H9 (cell line): ENCODE measurements around the gene ADAM23. TPM values are rescaled to one million over a fixed set of nuclear protein-coding genes. Genes with fewer than 3 reads are reported as not detected.

ENCODE experiments used
- DNase-seq: peaks from one replicate; pipeline ENCODE4 v3.0.0-alpha.2; 2017
- H2AFZ ChIP-seq: one replicate; pipeline ENCODE4 v1.6.1; 2013; ENCODE audit warnings: mild to moderate bottlenecking, low read length, control low read depth, moderate library complexity
- H2AK5ac ChIP-seq: 2 replicates; pipeline ENCODE4 v1.6.1; 2013; ENCODE audit warnings: low read length, control low read depth, mixed read lengths; ENCODE audit not compliant: insufficient read length
- H2BK120ac ChIP-seq: one replicate; pipeline ENCODE4 v1.6.1; 2013; ENCODE audit warnings: low read depth, mild to moderate bottlenecking, low read length, control low read depth, inconsistent platforms; ENCODE audit not compliant: poor library complexity, severe bottlenecking
- H2BK12ac ChIP-seq: 2 replicates; pipeline ENCODE4 v1.6.1; 2013; ENCODE audit warnings: low read length, control low read depth, mixed read lengths, low read depth; ENCODE audit not compliant: insufficient read length
- H2BK15ac ChIP-seq: 2 replicates; pipeline ENCODE4 v1.6.1; 2013; ENCODE audit warnings: low read depth, low read length, control low read depth
- H2BK20ac ChIP-seq: one replicate; pipeline ENCODE4 v1.6.1; 2013; ENCODE audit warnings: low read depth, mild to moderate bottlenecking, low read length, control low read depth, inconsistent platforms; ENCODE audit not compliant: poor library complexity, severe bottlenecking
- H2BK5ac ChIP-seq: 2 replicates; pipeline ENCODE4 v1.6.1; 2013; ENCODE audit warnings: low read length, control low read depth, mixed read lengths; ENCODE audit not compliant: insufficient read length
- H3K14ac ChIP-seq: 2 replicates; pipeline ENCODE4 v1.6.1; 2013; ENCODE audit warnings: low read length, control low read depth; ENCODE audit not compliant: insufficient read depth
- H3K18ac ChIP-seq: 2 replicates; pipeline ENCODE4 v1.6.1; 2013; ENCODE audit warnings: low read depth, mild to moderate bottlenecking, mixed read lengths, low read length, control low read depth; ENCODE audit not compliant: insufficient read length
- H3K23ac ChIP-seq: 2 replicates; pipeline ENCODE4 v1.6.1; 2013; ENCODE audit warnings: low read length, control low read depth, mixed read lengths, low read depth; ENCODE audit not compliant: insufficient read length
- H3K23me2 ChIP-seq: 2 replicates; pipeline ENCODE4 v1.6.1; 2013; ENCODE audit warnings: low read depth, mild to moderate bottlenecking, mixed read lengths, low read length, control low read depth; ENCODE audit not compliant: insufficient read length, poor library complexity, severe bottlenecking
- H3K27ac ChIP-seq: 2 replicates; pipeline ENCODE4 v1.5.1; 2013; ENCODE audit warnings: low read length, control low read depth, mixed read lengths, low read depth; ENCODE audit not compliant: insufficient read length
- H3K27me3 ChIP-seq: 2 replicates; pipeline ENCODE4 v1.6.1; 2013; ENCODE audit warnings: low read length, control low read depth, inconsistent platforms; ENCODE audit not compliant: insufficient read depth
- H3K4ac ChIP-seq: 2 replicates; pipeline ENCODE4 v1.6.1; 2013; ENCODE audit warnings: low read depth, mild to moderate bottlenecking, control low read depth, inconsistent platforms, low read length, moderate library complexity
- H3K4me1 ChIP-seq: 2 replicates; pipeline ENCODE4 v1.6.1; 2013; ENCODE audit warnings: low read length, control low read depth, inconsistent platforms; ENCODE audit not compliant: insufficient read depth
- H3K4me2 ChIP-seq: 2 replicates; pipeline ENCODE4 v1.6.1; 2013; ENCODE audit warnings: low read length, control low read depth, mixed read lengths; ENCODE audit not compliant: insufficient read length, insufficient read depth
- H3K56ac ChIP-seq: 2 replicates; pipeline ENCODE4 v1.6.1; 2013; ENCODE audit warnings: low read depth, mild to moderate bottlenecking, mixed read lengths, low read length, control low read depth; ENCODE audit not compliant: insufficient read length
- H3K79me1 ChIP-seq: 2 replicates; pipeline ENCODE4 v1.6.1; 2013; ENCODE audit warnings: low read depth, mild to moderate bottlenecking, moderate library complexity, low read length, control low read depth, inconsistent platforms; ENCODE audit not compliant: insufficient read depth, poor library complexity, severe bottlenecking
- H3K79me2 ChIP-seq: 2 replicates; pipeline ENCODE4 v1.6.1; 2013; ENCODE audit warnings: low read length, control low read depth, inconsistent platforms; ENCODE audit not compliant: insufficient read depth
- H3K9ac ChIP-seq: 2 replicates; pipeline ENCODE4 v1.6.1; 2013; ENCODE audit warnings: low read length, control low read depth, mixed read lengths; ENCODE audit not compliant: insufficient read length; ENCODE audit errors: extremely low read depth
- H3K9me3 ChIP-seq: one replicate; pipeline ENCODE4 v1.6.1; 2013; ENCODE audit warnings: low read depth, low read length, inconsistent platforms; ENCODE audit not compliant: control insufficient read depth
- H3T11ph ChIP-seq: one replicate; pipeline ENCODE4 v1.6.1; 2013; ENCODE audit warnings: mild to moderate bottlenecking, low read length, control low read depth, inconsistent platforms
- H4K20me1 ChIP-seq: one replicate; pipeline ENCODE4 v1.6.1; 2013; ENCODE audit not compliant: control insufficient read depth, insufficient read length, insufficient read depth
- H4K5ac ChIP-seq: 2 replicates; pipeline ENCODE4 v1.6.1; 2013; ENCODE audit warnings: low read depth, mild to moderate bottlenecking, mixed read lengths, low read length, control low read depth; ENCODE audit not compliant: insufficient read length
- H4K8ac ChIP-seq: replicated peaks from 2 replicates; pipeline ENCODE4 v1.6.1; 2013; ENCODE audit warnings: low read length, control low read depth, mixed read lengths, low read depth; ENCODE audit not compliant: insufficient read length
- H4K91ac ChIP-seq: 2 replicates; pipeline ENCODE4 v1.6.1; 2013; ENCODE audit warnings: low read depth, mild to moderate bottlenecking, moderate library complexity, mixed read lengths, low read length, control low read depth; ENCODE audit not compliant: insufficient read length
- H3K27ac Mint-ChIP-seq, 3 experiments: 2 replicates in 2 of 3; 3 replicates in 1 of 3; pipeline ENCODE4 v1.8.0; 2020 to 2021; ENCODE audit warnings: mixed read lengths in 3 of 3, mild to moderate bottlenecking in 1 of 3, moderate library complexity in 1 of 3
- H3K27me3 Mint-ChIP-seq: 2 replicates; pipeline ENCODE4 v1.8.0; 2021; ENCODE audit warnings: low read depth, mild to moderate bottlenecking, moderate library complexity, mixed read lengths
- H3K36me3 Mint-ChIP-seq, 3 experiments: 2 replicates in 2 of 3; 3 replicates in 1 of 3; pipeline ENCODE4 v1.8.0; 2020 to 2021; ENCODE audit warnings: low read depth in 3 of 3, mixed read lengths in 3 of 3; ENCODE audit not compliant: insufficient read depth in 1 of 3
- H3K4me1 Mint-ChIP-seq, 2 experiments: 2 replicates each; pipeline ENCODE4 v1.8.0; 2020; ENCODE audit warnings: mixed read lengths in 2 of 2
- H3K4me3 Mint-ChIP-seq, 2 experiments: 2 replicates in 1 of 2; 3 replicates in 1 of 2; pipeline ENCODE4 v1.8.0; 2020 to 2021; ENCODE audit warnings: mild to moderate bottlenecking in 2 of 2, mixed read lengths in 2 of 2, moderate library complexity in 1 of 2
- H3K9me3 Mint-ChIP-seq, 2 experiments: 2 replicates in 1 of 2; 3 replicates in 1 of 2; pipeline ENCODE4 v1.8.0; 2020; ENCODE audit warnings: mild to moderate bottlenecking in 2 of 2, mixed read lengths in 2 of 2, moderate library complexity in 1 of 2
- CTCF ChIP-seq: fragments of 200-600 bp; sonication (generic); conservative IDR thresholded peaks from 3 replicates; pipeline ENCODE4 v1.8.0; 2021; ENCODE audit warnings: antibody characterized with exemption, mild to moderate bottlenecking
- WGBS: extraction: QIAGEN DNeasy Blood & Tissue Kit; methylation state at CpG from one replicate; pipeline ENCODE4 v1.1.7; 2013; ENCODE audit warnings: missing lambda C conversion rate, low lambda C conversion rate, mixed read lengths; ENCODE audit not compliant: insufficient read length; ENCODE audit errors: extremely low coverage; 5-methylcytosine and 5-hydroxymethylcytosine counted together
- total RNA-seq: library from RNA; stranded (reverse); gene quantifications from 2 replicates; pipeline ENCODE4 v1.2.1, GENCODE V29; 2021

Gene ADAM23
- total RNA-seq, 1 experiment from 2014 or later = 21.4 TPM

GRCh38 chr2:206521115-206521514, 77.8 kb downstream of the ADAM23 start:
- H3K9ac ChIP-seq = no peak overlapping the region
- H2BK5ac ChIP-seq = no peak overlapping the region
- no peak overlapping the region for H3K56ac ChIP-seq
- no peaks in the 10 kb centered on the region for H3K79me1 ChIP-seq
- no peaks in the 10 kb centered on the region for H3K9me3 Mint-ChIP-seq
- H3K27ac ChIP-seq = no peak overlapping the region
- H3K27me3 Mint-ChIP-seq = no peaks in the 10 kb centered on the region; the same call in 1 of the 2 replicates
- no CpG with 5 or more reads among the region's 3 CpGs for WGBS
- no peak overlapping the region for H2BK120ac ChIP-seq
- no peak overlapping the region for H3T11ph ChIP-seq
- H3K4me1 ChIP-seq = peaks cover 2% of the 10 kb centered on the region; the same call in 1 of the 2 replicates
- no peak overlapping the region for H3K14ac ChIP-seq
- H2BK15ac ChIP-seq = no peak overlapping the region
- no peak overlapping the region for H4K8ac ChIP-seq
- H3K23me2 ChIP-seq = no peaks in the 10 kb centered on the region
- no peak overlapping the region for H2BK20ac ChIP-seq
- H2AFZ ChIP-seq = no peak overlapping the region
- no peak overlapping the region for H3K4me2 ChIP-seq
- H4K5ac ChIP-seq = no peak overlapping the region
- H2BK12ac ChIP-seq = no peak overlapping the region
- H2AK5ac ChIP-seq = no peak overlapping the region
- H3K4ac ChIP-seq = no peak overlapping the region
- no peak overlapping the region for H3K18ac ChIP-seq
- no peak for DNase-seq
- no peak overlapping the region for H4K91ac ChIP-seq
- no peak overlapping the region for H3K4me3 Mint-ChIP-seq
- no peak overlapping the region for H3K23ac ChIP-seq
- H3K27me3 ChIP-seq = no peaks in the 10 kb centered on the region
- peaks cover 0 to 2% (median 0%) of the 10 kb centered on the region in 3 experiments; a peak in 1 of 7 replicates for H3K36me3 Mint-ChIP-seq
- H3K4me1 Mint-ChIP-seq = peaks cover 8 to 14% of the 10 kb centered on the region in 2 experiments
- no peak; the same call in 2 of the 3 replicates for TF ChIP-seq CTCF
- no peak overlapping the region for H3K27ac Mint-ChIP-seq
- no peaks in the 10 kb centered on the region for H3K79me2 ChIP-seq
- no peaks in the 10 kb centered on the region for H4K20me1 ChIP-seq
- no peaks in the 10 kb centered on the region for H3K9me3 ChIP-seq
